ENCODE measurements around the gene INTS13.
A peak's percentile ranks its signal among the peaks of the same experiment; 100 is the strongest.
"Not testable (repeated sequence)": the region's sequence is repeated elsewhere in the genome, so short reads cannot be mapped to it uniquely, and the experiment has no call there.

INTS13 gene

DNA sequence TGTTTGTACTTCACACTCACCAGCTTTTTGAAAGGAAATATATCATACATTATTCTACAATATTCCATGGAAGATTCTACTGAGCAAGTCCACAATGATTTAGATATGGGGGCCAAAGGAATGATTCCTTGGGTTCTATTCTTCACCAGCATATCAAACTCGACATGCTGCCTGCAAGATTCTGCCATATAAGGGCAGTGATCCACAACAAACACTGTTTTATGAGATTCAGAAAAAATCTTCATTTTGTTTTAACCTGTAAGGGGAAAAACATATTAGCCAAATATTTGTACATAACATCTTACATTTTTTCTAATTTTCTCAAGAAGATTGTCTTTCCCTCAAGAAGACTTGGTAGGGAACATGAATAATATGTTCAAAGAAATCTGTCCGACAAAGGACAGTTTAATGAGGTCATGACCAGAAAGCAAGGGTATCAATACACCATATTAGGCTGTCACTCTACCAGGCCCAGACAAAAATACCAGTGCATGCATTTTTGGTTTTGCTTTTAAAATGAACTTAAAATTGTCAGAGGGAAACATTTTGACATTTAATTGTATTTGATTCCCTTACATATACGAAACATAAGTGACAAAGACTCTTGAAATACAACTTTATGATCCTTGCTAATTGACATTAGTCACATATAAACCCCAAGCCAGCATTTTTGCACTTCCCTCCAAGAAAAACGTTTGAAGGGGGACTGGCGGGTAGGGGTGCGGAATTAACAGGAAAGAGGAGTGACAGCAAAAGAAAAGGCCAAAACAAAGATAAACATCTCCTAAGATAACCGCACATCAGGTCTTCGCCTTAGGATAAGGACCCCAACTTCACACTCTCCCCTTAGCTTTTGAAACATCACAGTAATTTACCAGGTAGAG, 980 bp downstream of the INTS13 start:
- DNase-seq (ENCODE audit: low spot score) = no peak

DNA sequence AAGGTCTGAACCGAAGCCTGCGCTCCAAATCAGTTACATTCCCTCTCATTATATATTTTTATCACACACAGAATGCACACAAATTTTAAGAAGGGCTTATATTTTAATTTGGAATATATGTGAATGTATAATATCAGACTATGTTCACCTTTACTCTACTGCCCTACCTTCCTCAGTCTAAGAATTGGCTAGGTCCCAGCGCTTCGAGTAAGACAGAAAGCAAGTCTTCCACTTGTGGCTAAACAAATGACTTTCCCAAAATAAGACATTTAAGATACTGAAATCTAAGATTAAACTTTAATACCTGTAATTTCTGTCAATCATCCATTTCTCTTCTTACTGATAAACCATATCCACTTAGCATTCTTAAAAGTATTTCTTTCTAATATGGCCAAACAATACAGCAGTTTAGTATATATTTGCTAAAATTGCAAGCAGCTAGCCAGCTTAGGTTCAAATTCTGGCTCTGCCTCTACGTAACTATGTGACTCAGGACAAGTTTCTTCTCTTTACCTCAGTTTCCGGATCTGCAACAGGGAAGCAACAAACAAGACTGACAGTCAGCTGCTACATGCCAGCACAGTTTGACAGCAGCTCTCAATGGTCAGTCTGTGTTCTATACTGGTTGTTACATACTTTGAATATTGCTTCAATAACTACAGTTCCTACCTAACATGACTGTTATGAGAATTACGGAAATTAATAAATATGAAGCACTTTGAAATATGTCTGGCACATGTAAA, 2.0 kb downstream of the INTS13 start:
- no peak for DNase-seq (ENCODE audit: low spot score)

DNA sequence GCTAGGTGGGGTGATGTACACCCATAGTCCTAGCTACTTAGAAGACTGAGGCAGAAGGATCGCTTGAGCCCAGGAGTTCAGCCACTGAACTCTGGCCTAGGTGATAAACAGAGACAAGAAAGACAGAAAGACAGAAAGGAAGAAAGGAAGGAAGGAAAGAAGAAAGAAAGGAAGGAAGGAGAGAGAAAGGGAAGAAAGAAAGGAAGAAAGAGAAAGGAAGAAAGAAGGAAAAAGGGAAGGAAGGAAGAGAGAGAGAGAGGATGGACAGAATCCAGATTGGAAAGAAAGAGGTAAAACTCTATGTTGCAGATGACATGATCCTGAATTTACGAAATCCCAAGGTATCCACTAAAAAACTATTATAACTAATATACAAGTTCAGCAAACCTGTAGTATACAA, 8.2 kb downstream of the INTS13 start:
- no peak for DNase-seq (ENCODE audit: low spot score)

DNA sequence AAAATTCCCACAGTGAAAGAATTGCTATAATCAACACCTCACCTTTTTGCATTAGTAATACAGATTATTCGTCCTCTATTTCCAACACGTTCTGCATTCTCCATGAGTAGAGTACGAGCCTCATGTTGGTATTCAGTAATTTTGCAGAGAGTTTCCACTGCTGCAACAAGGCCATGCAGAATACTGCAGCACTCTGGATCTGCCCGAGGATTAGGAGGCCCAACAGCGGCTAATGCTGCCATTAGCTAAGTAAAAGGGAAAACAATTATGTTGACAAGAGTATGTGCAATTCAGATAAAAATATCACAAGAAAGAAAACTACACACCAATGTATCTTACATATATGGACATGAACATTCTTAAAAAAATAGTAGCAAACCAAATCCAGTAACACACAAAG, 9.1 kb downstream of the INTS13 start:
- no peak for DNase-seq (ENCODE audit: low spot score)

DNA sequence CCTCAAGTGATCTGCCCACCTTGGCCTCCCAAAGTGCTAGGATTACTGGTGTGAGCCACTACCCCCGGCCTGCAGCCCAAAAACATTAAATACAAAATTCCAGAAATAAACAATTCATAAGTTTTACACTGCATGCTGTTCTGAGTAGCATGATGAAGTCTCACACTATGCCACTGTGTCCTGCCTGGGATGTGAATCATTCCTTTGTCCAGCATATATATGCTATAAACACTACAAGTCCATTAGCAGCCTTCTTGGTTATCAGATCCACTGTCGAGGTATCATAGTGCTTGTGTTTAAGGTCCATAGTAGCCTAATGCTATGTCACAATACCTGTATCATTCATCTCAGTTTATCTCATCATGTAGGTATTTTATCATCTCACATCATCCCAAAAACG, 15.9 kb downstream of the INTS13 start:
- no peak for DNase-seq (ENCODE audit: low spot score)

DNA sequence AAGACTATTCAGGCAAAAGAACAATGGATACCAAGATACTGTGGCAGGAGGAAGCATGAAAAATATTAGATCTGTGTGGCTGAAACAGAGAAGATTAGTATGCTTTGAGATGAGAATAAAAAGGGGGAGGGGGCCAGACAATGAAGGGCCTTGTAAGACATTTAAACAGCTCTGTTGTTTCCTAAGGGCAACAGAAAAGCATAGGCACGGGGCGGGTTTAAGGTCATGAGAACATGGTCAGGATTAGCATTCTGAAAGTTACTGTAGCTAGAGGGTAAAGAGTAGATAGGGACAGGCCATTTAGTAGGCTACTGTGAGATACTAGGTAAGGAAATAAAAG, 18.6 kb downstream of the INTS13 start:
- no peak for DNase-seq (ENCODE audit: low spot score)

DNA sequence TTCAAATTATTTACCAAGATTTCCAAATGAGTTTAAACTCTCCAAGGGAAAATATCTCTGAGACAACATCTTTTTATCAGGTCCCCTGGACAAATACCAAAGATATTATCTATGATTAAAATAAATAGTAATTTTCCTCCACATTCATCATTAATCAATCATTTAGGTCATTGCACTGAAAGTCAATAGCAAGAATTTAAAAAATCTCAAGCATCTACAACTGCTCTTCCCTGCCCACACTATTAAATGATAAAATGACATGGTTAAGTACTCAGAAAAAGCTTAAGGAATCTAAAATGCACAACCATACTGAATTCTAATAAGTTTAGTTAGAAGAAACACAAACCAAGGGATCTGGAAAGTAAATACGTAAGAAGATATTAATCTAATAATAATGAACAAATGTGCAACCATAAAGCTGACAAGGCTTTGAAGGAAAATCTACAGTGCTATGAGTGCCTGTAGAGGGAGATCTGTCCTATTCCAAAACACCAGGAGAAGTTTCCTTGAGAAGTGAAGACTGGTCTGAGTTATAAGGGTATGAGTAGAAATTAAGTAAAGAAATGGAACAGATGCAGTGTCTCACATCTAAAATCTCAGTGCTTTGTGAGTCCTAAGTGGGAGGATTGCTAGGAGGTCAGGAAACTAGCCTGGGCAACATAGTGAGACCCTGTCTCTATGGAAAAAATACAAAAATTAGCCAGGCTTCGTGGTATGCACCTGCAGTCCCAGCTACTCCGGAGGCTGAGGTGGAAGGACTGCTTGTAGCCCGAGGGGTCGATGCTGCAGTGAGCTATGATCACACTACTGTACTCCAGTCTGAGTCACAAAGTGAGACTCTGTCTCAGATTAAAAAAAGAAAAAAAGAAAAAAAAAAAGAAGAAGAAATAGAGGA, 19.2 kb downstream of the INTS13 start:
- DNase-seq (ENCODE audit: low spot score) = no peak

DNA sequence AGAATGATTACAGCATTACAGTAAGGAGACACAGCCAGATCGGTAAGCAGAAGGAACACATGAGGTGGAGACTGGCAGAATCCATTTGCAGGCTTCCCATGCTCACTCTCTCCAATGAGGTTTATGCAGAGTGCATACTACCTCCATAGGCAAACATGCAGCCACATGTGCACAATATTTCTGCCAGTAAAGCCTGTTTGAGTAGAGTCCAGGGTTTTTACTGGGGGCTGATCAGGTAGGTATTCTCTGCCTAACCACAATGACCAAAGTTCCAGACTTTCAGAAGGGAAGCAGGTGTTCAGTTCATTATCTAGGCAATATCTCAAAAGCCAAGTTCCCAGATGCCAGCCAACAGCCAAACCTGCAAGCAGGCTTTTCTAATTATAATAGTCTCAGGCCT, 31.1 kb downstream of the INTS13 start:
- no peak for DNase-seq (ENCODE audit: low spot score)

DNA sequence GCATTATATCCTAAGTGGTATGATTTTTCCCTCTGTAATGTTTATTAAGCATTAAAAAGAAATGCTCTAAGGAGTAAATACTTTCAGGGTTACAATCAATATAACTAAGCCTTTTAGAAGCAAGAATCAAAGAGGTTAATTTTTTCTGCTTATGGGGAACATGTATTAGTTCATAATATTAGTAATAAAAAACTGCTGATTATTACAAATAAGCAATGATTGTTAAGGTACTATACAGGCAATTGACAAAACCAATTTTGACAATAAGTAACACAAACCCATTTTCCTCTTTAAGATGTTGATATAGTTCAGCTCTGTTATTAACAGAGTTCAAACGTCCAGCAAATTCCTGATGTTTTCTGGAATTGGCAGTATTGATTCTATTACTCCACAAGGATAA, 31.8 kb downstream of the INTS13 start:
- DNase-seq (ENCODE audit: low spot score) = no peak

DNA sequence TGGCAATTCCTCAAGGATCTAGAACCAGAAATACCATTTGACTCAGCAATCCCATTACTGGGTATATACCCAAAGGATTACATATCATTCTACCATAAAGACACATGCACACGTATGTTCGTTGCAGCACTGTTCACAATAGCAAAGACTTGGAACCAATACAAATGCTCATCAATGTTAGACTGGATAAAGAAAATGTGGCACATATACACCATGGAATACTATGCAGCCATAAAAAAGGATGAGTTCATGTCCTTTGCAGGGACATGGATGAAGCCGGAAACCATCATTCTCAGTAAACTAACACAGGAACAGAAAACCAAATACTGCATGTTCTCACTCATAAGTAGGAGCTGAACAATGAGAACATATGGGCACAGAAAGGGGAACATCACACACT, 34.4 kb downstream of the INTS13 start:
- not testable (repeated sequence) for DNase-seq (ENCODE audit: low spot score)

DNA sequence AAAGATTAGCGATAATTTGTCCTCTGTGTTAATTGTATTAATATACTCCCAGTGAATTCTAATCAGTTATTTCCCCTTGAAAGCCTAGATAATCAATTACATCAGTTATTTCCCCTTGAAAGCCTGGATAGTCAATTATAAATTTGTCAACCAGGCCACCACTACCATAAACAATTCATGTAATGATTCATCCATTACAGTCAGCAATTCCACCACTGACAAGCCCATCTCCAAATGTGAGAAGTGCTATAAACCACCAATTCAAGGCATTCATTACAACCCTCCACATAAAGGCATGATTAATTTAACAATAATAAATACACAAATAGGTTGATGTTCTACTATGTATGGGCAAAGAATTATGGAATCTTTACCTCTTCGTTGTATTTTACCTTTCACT, 40.9 kb downstream of the INTS13 start:
- DNase-seq (ENCODE audit: low spot score) = no peak

DNA sequence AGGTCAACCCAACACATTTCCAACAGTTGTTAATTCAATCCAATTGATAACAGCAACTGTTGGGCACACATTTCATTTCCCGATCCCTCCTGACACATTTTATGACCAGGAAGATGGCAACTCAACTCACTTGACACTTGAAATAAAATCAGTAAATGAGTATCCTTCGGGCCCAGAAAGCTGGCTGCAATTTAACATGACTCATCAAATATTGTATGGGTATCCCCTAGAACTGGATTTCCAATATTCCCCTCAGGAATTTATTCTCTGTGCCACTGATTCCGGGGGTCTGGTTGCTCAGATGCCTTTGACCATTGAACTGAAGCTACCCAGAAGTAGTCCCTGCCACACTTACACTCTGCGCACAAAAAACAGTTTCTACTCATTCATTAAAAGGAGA, 42.1 kb downstream of the INTS13 start:
- DNase-seq (ENCODE audit: low spot score) = no peak

DNA sequence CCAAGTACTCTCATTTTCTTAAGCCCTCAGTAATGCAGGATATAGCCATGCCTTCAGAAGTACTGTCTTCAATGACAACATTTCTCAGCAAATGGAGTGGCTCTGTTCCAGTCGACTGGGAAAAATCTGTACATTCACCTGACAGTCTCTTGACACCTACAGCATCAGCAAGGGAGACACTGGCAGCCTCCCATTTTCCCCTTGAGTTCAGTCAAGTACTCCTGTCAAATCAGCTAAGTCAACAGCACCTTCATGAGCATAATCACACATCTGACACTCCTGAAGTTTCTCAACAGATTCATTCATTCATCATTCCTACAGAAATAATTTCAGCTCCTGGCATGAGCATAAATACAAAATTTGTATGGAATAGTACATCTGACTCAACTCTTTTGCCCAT, 46.1 kb downstream of the INTS13 start:
- no peak for DNase-seq (ENCODE audit: low spot score)

DNA sequence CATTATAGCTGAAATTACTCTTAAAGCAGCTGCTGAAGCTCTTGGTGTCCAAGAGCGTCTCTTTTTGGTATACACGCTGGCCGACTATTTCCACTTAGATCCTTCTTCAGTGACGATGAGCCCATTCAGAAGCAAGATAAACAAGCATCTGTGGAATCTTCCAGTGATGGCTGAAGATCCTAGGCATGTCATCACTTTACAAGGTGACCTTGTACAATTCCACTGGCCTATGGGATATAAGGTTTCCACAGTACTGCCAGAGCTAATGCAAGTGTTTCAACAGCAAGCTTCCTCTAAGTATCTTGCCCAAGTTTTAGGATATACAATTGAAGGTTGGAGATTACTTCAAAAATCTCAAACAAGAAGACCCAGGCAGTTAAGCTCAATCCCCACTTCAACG, 47.0 kb downstream of the INTS13 start:
- no peak for DNase-seq (ENCODE audit: low spot score)

DNA sequence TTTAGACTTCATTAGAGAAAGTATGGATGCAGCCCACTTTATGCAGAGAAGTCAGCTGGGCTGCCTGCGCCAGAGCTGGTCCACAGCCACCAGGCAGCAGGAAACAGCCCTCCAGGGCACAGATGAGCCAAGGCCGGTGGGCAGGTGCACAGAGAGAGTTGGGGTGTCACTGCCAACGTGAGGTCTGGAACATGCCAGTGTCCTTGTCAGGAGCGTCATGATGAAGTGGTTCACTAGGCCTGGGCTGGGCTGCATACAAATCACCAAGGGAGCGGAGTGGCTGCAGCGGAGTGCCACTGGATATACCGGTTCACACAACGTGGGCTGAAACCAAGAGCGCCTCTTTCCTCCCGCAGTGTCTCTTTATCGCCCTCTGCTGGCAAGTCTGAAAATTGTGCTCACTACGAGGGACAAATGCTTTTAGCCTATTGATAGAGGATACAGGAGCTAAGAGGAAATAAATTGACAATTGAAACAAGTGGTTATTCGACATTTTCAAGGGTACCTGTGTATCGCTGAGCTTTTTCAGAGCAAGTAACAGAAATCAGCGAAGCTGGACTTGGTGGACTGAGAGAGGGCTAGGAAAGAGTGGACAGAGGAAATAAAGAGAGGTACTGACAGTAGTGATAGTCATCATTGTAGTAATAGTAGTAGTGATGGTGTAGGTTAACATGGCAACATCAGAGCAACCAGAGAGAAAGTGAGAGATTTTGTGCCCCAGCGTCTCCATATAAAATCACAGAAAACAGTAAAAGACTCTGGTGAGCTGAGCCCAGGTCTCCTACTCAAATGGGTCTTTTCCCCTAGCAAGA, 52.8 kb downstream of the INTS13 start:
- peak; percentile 81 for DNase-seq (ENCODE audit: low spot score)

DNA sequence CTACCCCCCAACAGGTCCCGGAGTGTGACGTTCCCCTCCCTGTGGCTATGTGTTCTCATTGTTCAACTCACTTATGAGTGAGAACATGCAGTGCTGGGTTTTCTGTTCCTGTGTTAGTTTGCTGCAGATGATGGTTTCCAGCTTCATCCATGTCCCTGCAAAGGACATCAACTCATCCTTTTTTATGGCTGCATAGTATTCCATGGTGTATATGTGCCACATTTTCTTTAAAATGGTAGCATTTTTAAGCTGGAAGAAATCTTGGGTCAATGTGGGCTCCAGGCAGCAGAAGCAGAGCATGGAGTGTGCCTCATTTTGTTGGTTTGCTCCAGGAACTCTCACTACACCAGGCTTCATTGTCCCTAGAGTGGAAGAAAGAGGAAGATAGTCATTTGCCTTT, 57.2 kb downstream of the INTS13 start:
- no peak for DNase-seq (ENCODE audit: low spot score)

DNA sequence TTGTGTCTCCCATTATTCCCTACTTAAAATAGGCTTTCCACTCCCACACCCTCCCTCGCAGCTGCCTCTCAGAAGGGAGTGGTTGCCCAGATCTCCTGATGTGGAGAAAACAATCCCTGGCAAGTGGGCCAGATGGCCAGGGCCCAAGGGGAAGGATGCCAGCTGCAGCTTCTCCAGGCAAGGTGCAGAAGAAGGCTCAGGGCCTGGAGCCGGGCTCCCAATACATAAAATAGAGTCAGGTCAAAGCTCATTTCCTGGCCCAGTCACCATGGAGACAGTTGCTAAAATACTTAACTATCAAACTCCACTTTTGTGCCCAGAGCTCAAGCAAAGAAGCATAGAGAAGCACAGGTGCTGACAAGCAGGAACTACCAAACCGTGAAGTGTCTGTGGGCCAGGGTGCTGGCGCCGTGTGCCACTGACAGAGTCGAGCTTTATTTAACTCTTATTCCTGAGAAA, 59.1 kb downstream of the INTS13 start:
- no peak for DNase-seq (ENCODE audit: low spot score)

DNA sequence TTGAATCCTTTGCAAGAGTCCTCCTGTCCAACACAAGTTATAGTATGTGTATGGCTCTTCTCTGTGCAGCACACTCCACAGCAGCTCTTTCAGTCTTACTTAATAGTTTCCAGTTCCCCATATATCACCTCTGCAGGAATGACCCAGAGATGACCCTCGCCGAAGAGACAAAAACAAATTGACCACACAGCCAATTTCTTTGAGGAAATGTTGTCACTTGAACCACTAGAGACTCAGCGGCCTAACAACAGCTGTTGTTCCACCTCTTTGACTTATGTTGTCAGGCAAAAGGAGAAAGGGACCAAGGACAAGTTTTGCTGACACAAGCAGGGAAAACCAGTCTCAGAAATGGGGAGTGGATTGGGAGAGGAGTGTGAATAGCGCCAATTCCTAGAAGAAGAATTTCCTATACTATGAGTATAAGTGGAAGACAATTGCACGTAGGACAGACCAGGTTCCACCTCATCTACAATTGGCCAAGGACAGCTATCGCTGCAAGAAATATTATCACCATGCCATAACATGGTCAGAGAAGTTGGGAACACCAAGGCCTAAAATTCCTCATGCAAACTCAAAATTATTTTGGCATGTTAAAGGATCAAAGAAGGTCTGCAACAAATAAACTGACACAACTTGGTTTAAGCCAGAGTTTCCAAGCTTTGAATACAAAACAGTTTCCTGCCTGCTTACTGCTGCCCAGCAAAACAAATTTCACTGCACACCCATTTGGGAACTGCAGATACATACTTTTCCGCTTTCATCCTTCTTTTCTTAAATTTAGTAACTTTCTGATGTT, 63.1 kb downstream of the INTS13 start:
- no peak for DNase-seq (ENCODE audit: low spot score)

DNA sequence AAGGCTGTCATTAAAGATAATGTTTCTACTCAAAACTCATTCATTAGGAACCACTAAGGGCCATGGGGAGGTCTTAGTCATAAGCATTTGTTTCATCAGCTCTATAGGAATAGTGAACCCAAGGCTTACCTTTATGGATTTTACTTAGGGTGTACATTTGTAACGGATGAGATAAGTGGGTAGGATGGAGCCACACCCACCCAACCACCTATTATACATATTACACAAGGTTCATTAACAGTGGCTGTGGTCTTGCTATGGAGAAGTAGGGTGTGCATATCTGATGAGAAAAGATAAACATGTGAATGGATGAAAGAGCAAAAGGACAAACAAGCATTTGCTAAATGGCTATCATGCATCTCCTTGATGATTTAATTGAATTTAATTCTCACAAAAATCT, 65.2 kb downstream of the INTS13 start:
- no peak for DNase-seq (ENCODE audit: low spot score)

DNA sequence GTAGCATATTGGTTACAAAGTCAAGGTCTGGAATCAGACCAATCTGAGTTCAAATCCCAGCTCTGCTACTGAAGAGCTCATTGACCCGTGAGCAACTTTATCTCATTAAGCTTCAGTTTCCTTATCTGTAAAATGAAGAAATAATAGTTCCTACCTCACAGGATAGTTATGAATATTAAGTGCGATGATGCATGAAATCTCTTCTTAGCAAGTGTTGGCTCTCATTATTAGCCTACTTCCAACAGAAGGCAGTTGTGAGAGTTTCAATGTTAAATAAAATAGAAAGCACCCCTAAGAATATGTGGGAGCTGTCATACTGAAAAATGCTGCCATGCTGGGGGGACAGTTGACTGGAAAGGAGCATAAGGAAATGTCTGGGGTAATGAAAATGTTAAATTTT, 65.8 kb downstream of the INTS13 start:
- no peak for DNase-seq (ENCODE audit: low spot score)
